Endodermal cell (in vitro differentiated cells): ENCODE results near the gene TCF4. TPM values are rescaled to one million over a fixed set of nuclear protein-coding genes. Genes with fewer than 3 reads are reported as not detected.

Experiments used
- DNase-seq: peaks from one replicate; pipeline ENCODE4 v3.0.0-alpha.2; 2017
- H3K27ac ChIP-seq: 2 replicates; pipeline ENCODE4 v1.5.1; 2013; ENCODE audit warnings: mild to moderate bottlenecking, low read depth, low read length, moderate library complexity
- H3K27me3 ChIP-seq: 2 replicates; pipeline ENCODE4 v1.6.1; 2013; ENCODE audit warnings: mild to moderate bottlenecking, low read length, moderate library complexity; ENCODE audit not compliant: insufficient read depth, control insufficient read depth, poor library complexity, severe bottlenecking
- H3K36me3 ChIP-seq: 2 replicates; pipeline ENCODE4 v1.7.0; 2013; ENCODE audit warnings: mild to moderate bottlenecking, low read length, moderate library complexity; ENCODE audit not compliant: control insufficient read depth, insufficient read depth
- H3K4me1 ChIP-seq: one replicate; pipeline ENCODE4 v1.7.0; 2013; ENCODE audit warnings: low read length; ENCODE audit not compliant: control insufficient read depth, insufficient read depth
- H3K4me3 ChIP-seq: 2 replicates; pipeline ENCODE4 v1.5.1; 2013; ENCODE audit warnings: mild to moderate bottlenecking, low read length, moderate library complexity
- H3K9ac ChIP-seq: 2 replicates; pipeline ENCODE4 v1.6.1; 2013; ENCODE audit warnings: mild to moderate bottlenecking, low read length, moderate library complexity; ENCODE audit not compliant: poor library complexity, severe bottlenecking; ENCODE audit errors: extremely low read depth
- H3K9me3 ChIP-seq: 2 replicates; pipeline ENCODE4 v1.6.1; 2013; ENCODE audit warnings: mild to moderate bottlenecking, low read length, moderate library complexity; ENCODE audit not compliant: control insufficient read depth
- H3K27ac Mint-ChIP-seq: 2 replicates; pipeline ENCODE4 v1.8.0; 2020; ENCODE audit warnings: mixed read lengths
- H3K27me3 Mint-ChIP-seq: 2 replicates; pipeline ENCODE4 v1.8.0; 2021; ENCODE audit warnings: mild to moderate bottlenecking, mixed read lengths; ENCODE audit not compliant: insufficient read depth
- H3K36me3 Mint-ChIP-seq: 2 replicates; pipeline ENCODE4 v1.8.0; 2020; ENCODE audit warnings: low read depth, mixed read lengths
- H3K4me1 Mint-ChIP-seq: 2 replicates; pipeline ENCODE4 v1.8.0; 2020; ENCODE audit warnings: mixed read lengths
- H3K4me3 Mint-ChIP-seq: 2 replicates; pipeline ENCODE4 v1.8.0; 2020; ENCODE audit warnings: mild to moderate bottlenecking, moderate library complexity, mixed read lengths
- H3K9me3 Mint-ChIP-seq: 2 replicates; pipeline ENCODE4 v1.8.0; 2020; ENCODE audit warnings: mild to moderate bottlenecking, mixed read lengths
- WGBS, 2 experiments: methylation state at CpG; one replicate each; pipeline versions ENCODE4 v1.1.5 to v1.1.7; 2013; ENCODE audit warnings: missing lambda C conversion rate in 2 of 2, mixed read lengths in 1 of 2; ENCODE audit not compliant: insufficient coverage in 1 of 2, insufficient read length in 1 of 2; 5-methylcytosine and 5-hydroxymethylcytosine counted together
- total RNA-seq, 2 donors: library from RNA; stranded (reverse); fragmentation: NEBNext Ultra II Directional in 1 of 2; extraction: Animal tissue kit (Norgen Biotek cat#: 25700) in 1 of 2; gene quantifications; 2 replicates in 1 of 2; 3 replicates in 1 of 2; pipeline ENCODE4 v1.2.1, GENCODE V29; 2021
- TF ChIP-seq, protein P1 (sequence below): fragments of 200-600 bp; sonication (generic); conservative IDR thresholded peaks from 2 replicates; pipeline ENCODE4 v1.5.0; 2021; ENCODE audit warnings: antibody characterized with exemption, mild to moderate bottlenecking

Gene TCF4
- total RNA-seq, 2 donors from 2014 or later = 40.4 to 58.5 TPM

DNA sequence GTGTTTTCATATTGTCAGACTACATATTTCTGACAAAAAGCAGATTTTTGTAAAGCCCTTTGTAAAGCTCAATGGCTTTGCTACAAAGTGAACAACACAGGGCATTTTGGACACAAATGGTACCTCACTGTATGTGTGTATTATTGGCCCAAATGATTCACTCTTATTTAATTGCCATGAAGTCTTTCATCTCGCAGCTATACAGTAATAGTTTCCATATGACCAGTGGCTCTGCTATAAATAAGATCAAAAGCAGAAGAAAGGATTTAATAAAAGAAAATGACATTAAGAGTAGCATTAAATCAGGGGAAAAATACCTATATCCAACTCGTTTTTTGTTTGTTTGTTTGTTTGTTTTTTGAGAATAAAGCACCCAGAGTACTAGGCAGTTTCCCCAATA, 344.7 kb downstream of the TCF4 start:
- Histone ChIP-seq H3K9ac (no peak overlapping the region), H3K9me3 (no peaks in the 10 kb centered on the region), H3K4me3 (no peak overlapping the region), H3K4me1 (peaks cover 2% of the 10 kb centered on the region), H3K27me3 (no peaks in the 10 kb centered on the region), H3K27ac (no peak overlapping the region), H3K36me3 (no peaks in the 10 kb centered on the region)
- Mint-ChIP-seq H3K4me3 (no peak overlapping the region), H3K4me1 (peaks cover 12% of the 10 kb centered on the region), H3K9me3 (no peaks in the 10 kb centered on the region), H3K36me3 (no peaks in the 10 kb centered on the region), H3K27ac (no peak overlapping the region), H3K27me3 (no peaks in the 10 kb centered on the region)
- WGBS, 2 experiments = 83% methylated on average over 2 of the region's 2 CpGs; no CpG with 5 or more reads in 1 of the 2 experiments
- TF ChIP-seq, protein P1, sequence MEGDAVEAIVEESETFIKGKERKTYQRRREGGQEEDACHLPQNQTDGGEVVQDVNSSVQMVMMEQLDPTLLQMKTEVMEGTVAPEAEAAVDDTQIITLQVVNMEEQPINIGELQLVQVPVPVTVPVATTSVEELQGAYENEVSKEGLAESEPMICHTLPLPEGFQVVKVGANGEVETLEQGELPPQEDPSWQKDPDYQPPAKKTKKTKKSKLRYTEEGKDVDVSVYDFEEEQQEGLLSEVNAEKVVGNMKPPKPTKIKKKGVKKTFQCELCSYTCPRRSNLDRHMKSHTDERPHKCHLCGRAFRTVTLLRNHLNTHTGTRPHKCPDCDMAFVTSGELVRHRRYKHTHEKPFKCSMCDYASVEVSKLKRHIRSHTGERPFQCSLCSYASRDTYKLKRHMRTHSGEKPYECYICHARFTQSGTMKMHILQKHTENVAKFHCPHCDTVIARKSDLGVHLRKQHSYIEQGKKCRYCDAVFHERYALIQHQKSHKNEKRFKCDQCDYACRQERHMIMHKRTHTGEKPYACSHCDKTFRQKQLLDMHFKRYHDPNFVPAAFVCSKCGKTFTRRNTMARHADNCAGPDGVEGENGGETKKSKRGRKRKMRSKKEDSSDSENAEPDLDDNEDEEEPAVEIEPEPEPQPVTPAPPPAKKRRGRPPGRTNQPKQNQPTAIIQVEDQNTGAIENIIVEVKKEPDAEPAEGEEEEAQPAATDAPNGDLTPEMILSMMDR = no peak
- DNase-seq = no peak

DNA sequence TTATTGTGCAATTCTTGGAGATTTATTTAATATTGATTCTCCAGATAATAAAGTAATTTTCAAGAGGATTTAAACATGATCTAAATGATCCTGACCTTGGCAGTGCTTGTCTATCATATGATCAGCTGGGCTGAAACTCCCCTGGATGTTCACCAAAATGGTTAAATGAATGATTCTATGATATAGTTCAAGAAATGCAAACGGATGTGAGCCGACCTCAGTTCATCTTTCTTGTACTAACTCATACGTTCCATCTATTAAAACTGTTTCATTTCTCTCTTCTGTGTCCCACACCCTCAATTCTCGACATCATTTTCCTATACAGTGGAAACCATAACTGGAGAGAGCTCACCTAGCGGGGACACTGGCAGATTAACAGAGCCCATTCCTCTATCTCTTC, 347.0 kb downstream of the TCF4 start:
- Histone ChIP-seq H3K4me3 (no peak overlapping the region), H3K36me3 (no peaks in the 10 kb centered on the region), H3K9ac (no peak overlapping the region), H3K4me1 (peaks cover 2% of the 10 kb centered on the region), H3K27ac (no peak overlapping the region), H3K27me3 (no peaks in the 10 kb centered on the region), H3K9me3 (no peaks in the 10 kb centered on the region)
- TF ChIP-seq, protein P1 = no peak
- Mint-ChIP-seq H3K27me3 (no peaks in the 10 kb centered on the region), H3K4me1 (peaks cover 12% of the 10 kb centered on the region), H3K27ac (no peak overlapping the region), H3K4me3 (no peak overlapping the region), H3K36me3 (no peaks in the 10 kb centered on the region), H3K9me3 (no peaks in the 10 kb centered on the region)
- no peak for DNase-seq
- WGBS, 2 experiments = 86% methylated on average over 4 to 5 of the region's 5 CpGs

DNA sequence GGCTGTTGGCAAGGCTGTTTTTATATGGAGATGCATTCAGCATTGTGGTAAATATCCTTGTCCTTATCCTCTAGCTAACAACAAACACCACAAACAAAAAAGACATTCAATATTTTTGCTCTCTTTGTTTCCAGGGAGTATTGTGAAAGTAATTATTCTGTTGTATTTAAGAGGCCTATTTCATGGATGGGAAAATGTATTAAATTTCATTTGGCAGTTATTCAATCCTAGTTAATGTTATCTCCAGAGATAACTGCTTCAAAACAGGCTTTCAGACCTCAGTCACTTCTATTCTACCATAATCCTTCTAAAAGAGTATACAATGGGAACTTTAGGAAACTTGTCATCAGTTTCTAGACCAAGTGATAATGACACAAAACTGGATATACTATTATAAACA, 348.3 kb downstream of the TCF4 start:
- no peak overlapping the region for H3K27ac Mint-ChIP-seq
- TF ChIP-seq, protein P1 = no peak

More for the DNA sequence above, 348.3 kb downstream of the TCF4 start:
- H3K9me3 ChIP-seq = no peaks in the 10 kb centered on the region
- no peak for DNase-seq
- H3K4me3 ChIP-seq = no peak overlapping the region
- Mint-ChIP-seq H3K4me1 (peaks cover 14% of the 10 kb centered on the region), H3K9me3 (no peaks in the 10 kb centered on the region), H3K27me3 (no peaks in the 10 kb centered on the region), H3K4me3 (no peak overlapping the region), H3K36me3 (no peaks in the 10 kb centered on the region)
- H3K27ac ChIP-seq = no peak overlapping the region
- H3K4me1 ChIP-seq = peaks cover 2% of the 10 kb centered on the region
- no peak overlapping the region for H3K9ac ChIP-seq
- no peaks in the 10 kb centered on the region for H3K36me3 ChIP-seq
- no peaks in the 10 kb centered on the region for H3K27me3 ChIP-seq
